Putamen (tissue), 1 donor: Measurements from ENCODE around the gene COMMD4.
"Not testable (repeated sequence)": the region's sequence is repeated elsewhere in the genome, so short reads cannot be mapped to it uniquely, and the experiment has no call there.

Experiments used
- DNase-seq: peaks from one replicate; pipeline ENCODE4 v3.0.0-alpha.2; 2016; ENCODE audit warnings: low spot score

Gene COMMD4

DNA sequence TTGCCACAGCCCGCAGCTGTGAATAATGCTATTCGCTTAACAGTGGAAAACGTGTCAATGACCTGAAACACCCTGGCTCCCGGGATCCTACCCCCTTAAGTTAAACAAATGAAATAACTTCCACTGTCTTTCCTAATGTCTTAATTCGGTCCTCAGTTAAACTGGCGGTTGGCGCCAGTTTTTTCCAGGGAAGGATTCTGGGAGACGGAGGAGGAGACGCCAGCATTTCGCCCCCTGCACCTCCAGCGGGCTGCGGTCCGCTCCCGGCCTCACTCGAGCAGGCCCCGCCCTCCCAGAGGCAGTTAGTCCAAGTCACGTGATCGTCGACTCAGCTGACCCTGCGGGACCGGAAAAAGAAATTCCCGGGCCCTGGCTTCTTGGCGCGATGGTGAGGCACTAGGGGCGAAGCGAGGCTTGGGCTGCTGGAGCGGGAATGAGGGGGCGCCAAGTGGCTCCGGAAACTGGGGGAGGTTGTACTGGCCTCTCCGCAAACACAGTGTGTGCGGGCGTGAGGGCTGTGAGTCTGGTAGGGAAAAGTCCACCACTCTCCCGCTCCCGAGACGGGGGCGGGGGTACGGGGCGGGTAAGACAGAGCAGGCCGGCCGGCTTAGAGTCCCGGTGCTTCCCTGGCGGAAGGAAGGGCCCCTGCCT, at the start of gene COMMD4:
TSS of gene COMMD4 (plus strand) at position 359 of the 651 bp plus-strand sequence. CDS start at position 386, 27 bp downstream.
- peak; percentile 96 for DNase-seq

DNA sequence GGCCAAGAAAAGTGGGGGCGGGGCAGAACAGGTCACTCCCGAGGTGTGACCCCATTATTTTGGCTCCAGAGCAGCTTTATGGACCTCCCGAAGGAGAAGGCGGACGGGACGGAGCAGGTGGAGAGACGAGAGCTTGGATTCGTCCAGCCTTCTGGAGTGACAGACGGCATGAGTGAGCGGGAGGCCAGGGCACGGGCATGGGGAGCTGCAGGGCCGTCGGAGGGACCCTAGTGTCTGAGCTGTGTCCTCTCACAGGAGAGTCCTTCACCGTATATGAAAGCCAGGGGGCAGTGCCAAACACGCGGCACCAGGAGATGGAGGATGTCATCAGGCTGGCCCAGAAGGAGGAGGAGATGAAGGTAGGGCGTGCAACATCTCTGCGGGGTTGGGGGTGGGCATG, 42.2 kb upstream of the COMMD4 start:
- DNase-seq, result not testable (repeated sequence)

DNA sequence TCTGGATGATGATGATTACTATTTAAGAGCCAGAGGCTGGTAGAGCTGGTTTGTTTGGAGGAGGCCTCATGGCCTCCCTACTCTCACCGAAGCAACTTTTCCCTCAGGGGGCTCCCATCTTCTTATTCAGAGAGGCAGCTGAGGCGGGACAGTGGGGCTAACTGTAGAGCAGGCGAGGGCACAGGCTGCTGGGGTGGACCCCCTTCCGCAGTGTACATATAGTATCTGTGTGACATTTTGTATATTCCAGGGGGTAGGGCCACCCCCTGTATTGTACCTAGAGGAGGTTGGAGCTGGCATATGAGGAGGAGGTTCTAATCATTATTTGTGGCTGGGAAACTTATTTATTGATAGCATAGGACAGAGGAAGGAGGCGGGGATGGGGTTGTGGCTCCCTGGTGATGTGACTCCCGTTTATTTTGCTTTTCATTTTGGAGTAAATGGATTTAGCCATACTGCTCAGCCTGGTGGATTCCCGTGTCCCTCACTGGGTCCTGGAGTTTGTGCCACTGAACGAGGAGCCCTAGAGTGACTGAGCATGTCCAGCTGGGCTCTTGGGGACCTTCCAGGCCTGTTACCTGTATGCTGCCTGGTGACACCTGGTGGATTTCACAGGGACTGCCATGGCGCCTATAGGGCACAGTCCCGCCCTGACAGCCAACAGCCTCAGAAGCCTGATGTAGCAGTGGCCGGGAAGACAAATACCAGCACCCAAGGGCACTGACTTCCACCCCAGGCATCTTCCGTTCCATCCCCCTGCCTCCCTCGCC, 37.1 kb upstream of the COMMD4 start:
- not testable (repeated sequence) for DNase-seq

DNA sequence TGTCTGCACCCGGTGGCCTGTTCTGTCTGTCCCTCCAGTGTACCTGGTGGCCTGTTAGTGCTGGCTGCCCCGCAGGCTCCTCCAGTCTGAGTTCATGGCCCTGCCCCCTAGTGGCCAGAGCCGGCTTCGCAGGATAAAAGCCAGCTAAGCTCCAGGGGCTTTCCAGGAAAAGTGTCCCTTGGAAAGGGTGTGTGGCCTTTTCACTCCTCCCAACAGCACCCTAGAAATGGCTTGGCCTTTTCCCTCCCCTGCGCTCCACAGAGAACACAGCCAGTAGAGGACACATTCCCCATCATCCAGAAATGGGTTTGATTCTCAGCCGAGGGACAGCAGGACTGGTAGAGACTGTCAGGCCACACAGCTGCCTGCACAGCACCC, 36.6 kb upstream of the COMMD4 start:
- DNase-seq, result not testable (repeated sequence)

DNA sequence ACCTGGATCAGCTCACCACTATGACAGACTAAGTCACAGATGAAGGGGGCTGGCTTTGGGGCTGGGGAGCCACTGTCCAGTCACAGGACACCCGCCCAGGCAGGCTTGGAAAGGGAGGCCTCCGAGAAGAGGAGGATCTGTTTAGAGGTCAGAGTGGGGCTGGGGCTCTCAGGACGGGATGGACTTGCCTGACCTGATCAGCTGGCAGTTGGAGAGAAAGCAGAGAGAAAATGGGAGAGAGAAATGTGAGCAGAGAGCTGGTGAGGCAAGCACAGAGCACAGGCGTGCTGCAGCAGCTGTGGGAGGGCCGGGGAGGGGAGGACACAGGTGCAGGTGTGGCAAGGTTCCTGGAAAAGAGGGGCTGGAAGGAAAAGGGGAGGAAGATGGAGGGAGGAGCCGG, 35.8 kb upstream of the COMMD4 start:
- DNase-seq, result not testable (repeated sequence)

DNA sequence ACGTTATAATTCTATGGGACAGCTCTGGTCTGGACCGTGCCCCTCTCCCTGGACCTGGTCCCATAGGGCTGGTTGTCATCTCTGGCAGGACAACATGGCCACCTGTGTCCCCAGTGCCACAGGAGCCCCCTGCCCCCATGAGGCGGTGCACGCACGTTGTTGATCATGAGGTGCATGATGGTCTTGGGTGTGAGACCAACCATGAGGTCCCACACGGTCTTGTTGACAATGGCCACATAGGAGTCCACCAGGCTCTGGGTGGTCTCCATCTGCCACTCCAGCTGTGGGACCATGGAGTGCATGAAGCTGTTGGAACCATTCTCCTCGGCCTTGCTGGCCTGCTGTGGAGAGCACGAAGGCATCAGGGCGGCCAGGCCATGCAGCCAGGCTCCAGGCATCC, 33.5 kb upstream of the COMMD4 start:
- DNase-seq, result no peak

DNA sequence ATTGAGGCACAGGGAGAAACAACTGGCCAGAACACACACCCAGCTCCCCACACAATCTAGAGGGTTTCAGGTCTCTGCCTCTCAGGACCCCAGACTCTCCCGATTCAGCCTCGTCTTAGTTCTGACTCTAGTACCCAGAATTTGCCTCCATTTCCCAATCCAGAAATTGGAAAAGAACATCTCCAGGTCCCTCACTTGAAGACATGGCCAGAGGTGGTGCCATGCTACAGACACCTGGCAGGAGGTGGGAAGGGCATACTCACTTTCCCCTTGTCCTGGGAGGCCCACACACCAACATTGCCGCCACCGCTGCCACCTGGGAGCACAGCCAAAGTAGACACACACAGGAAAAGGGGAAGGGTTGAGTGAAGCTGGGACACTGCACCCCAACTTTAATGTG, 33.1 kb upstream of the COMMD4 start:
- not testable (repeated sequence) for DNase-seq

DNA sequence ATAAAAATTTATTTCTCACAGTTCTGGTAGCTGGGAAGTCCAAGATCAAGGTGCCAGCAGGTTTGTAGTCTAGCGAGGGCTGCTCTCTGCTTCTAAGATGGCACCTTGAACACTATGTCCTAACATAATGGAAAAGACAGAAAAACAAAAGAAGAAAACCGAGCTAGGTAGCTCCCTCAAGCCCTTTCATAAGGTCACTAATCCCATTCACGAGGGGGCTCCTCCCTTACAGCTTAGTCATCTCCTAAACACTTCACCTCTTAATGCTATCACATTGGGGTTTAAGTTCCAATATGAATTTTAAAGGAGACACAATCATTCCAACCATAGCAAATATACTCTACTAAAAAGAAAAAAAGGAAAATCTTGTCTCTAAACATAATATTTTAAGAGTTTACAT, 29.7 kb upstream of the COMMD4 start:
- no peak for DNase-seq

DNA sequence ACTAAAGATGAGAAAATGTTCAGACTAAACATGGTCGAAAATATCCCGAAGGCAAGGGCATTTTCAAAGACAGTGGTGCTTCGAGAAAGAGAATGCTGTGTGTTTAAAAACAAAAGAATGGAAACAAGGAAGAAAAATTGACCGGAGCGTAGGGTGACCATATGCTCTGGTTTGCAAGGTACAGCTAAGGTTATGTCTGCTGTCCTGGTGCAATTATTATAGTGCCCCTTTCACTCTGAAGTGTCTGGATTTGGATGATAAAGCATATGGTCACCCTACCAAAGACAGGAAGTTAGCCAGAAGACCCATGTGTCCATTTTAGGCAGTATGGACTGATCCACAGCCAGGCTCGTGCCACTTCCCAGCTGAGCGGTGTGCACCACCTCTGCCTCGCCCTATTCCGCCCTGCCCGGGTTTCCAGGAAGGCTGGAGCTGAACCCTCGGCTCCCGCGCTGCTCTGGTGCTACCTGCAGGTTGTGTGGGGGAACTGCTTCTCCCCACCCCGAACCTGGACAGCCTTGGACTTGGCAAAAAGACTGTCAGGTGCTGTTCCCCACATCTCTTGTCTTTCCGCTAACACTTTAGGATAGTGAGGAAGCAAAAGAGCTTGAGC, 28.0 kb upstream of the COMMD4 start:
- DNase-seq, result no peak

DNA sequence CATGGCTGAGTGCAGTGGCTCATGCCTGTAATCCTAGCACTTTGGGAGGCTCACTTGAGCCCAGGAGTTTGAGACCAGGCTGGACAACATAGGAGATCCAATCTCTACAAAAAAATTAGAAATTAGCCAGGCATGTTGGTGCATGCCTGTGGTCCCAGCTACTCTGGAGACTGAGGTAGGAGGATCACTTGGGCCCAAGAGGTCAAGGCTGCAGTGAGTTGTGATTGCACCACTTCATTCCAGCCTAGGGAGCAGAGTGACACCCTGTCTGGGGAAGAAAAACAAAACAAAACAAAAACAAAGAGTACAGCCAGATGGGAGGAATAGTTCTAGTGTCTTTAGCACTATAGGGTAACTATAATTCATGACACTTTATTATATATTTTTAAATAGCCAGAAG, 26.2 kb upstream of the COMMD4 start:
- DNase-seq, result no peak

DNA sequence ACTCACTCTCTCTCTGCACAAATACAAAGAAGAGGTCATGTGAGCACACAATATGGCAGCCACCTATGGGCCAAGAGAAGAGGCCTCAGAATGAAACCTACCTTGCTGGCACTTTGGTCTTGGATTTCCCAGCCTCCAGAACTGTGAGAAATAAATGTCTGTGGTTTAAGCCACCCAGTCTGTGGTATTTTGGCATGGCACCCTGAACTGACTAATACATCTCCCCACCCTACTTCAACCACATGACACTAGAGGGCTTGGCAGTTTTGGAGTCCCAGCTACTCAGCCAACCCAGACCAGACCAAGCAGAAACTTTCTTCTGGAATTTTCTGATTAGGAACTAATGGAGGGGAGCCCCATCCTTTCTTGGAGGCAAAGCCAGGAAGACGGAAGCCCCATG, 23.3 kb upstream of the COMMD4 start:
- DNase-seq, result not testable (repeated sequence)

DNA sequence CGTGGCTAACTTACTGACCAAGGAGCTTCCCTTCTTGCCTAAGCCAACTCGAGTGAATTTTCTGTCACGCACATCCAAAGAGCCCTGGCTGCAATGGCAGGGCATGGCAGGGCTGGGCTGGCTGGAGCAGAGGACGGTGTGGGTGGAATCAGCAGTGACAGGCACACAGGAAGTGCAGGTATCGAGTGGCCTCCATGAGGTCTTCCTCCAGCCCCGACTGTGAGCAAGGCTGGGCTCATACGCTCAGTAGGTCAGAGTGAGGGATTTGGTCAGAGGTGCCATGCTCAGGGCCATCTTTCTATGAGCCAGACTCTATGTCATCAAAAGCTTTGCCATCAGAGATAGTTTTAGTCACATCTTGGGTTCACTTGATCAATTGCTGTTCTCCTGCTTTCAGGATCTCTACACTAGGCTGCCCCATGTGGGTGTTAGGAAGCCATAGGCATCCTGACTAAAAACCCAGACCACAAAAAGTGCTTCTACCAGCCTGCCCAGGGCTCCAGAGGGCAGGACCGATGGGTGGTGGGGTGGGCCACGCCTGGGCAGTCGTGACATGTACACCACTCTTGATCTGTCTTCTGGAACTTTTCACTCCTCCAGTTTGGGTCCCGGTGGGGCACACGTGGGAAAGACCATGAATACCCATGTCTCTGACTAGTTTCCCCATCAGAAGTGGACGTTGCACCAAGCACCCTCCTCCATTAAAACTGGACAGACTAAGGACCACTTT, 22.6 kb upstream of the COMMD4 start:
- no peak for DNase-seq

DNA sequence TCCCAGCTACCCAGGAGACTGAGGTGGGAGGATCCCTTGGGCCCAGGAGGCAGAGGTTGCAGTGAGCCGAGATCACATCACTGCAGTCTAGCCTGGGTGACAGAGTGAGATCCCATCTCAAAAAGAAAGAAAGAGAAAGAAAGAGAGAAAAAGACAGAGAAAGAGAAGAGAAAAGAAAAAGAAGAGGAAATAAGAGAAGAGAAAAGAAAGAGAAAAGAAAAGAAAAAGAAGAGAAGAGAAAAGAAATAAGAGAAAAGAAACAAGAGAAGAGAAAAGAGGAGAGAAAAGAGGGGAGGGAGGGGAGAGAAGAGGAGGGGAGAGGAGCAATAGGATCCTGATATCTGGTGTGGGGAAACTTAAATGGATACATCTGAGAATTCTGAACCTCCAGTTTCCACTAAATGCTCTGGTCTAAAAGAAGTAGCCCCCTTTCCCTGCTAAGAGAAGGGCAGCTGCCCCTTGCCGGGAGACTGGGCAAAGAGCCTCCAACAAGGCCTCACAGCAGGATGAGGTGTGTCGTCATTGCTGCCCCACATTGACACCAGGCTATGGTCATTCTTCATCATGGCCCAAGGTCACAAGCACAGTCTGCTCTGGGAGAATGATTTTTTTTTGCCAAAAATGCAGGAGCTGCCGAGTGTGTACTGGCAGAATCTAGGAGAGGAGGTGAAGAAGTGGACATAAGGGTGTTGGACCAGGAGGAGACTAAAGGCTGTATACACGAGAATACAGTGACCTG, 21.1 kb upstream of the COMMD4 start:
- no peak for DNase-seq

DNA sequence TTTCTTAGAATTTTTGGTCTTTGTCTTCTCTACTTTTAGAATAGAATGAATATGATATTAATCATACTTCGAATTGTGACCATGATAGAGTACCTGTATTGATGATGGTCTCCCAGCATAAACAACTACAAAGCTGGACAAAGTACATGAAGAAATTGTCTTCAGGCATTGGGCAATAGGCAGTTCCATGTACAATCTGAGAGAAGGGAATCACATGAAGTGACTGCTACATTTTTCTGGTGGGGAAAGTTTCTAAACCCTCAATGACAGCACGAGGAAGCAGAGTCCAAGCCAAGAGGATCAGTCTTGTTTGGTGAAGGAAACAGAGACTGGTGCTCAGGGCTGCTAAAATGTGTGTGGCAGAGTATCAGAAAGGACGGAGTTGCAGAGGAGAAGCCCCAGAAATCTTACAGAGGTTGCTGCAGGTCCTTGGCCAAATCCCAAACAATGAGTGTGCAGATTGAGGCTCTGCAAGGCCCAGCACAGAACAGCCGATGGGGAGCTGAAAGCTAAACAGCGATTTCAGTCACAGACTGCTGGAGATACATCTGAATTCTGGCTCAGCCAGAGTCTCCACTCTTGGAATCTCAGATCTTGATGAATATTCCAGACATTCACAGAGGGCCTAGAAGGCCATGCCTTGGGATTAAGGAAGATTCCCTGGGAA, 16.5 kb upstream of the COMMD4 start:
- DNase-seq, result not testable (repeated sequence)

DNA sequence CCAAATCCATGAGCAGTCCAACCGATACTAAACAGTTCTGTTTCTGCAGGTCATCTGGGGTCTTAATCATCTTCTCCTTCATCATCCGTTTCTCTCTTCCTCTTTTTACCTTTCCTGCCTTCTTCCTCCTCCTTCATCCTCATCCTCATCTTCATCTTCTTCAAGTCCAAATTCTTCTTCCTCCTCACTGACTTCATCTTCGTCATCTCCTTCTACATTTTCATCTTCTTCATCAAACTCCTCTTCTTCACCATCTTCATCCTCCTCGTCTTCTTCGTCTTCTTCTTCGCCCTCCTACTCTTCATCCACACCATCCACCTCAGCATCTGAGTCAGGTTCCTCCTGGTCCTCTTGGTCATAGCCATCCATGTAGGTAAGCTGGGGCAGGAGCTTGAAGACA, 14.2 kb upstream of the COMMD4 start:
- DNase-seq, result no peak

DNA sequence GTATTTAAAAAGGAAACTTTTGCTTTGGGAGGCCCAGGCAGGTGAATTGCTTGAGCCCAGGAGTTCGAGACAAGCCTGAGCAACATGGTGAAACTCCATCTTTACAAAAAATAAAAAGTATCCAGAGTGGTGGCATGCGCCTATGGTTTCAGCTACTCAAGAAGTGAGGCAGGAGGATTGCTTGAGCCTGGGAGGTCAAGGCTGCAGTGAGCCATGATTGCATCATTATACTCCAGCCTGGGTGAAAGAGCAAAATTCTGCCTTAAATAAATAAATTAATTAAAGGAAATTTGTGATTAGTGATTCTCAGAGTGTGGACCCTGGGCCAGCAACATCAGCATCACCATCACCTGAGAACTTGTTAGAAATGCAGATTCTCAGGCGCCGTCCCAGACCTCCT, 9.9 kb upstream of the COMMD4 start:
- DNase-seq, result no peak

DNA sequence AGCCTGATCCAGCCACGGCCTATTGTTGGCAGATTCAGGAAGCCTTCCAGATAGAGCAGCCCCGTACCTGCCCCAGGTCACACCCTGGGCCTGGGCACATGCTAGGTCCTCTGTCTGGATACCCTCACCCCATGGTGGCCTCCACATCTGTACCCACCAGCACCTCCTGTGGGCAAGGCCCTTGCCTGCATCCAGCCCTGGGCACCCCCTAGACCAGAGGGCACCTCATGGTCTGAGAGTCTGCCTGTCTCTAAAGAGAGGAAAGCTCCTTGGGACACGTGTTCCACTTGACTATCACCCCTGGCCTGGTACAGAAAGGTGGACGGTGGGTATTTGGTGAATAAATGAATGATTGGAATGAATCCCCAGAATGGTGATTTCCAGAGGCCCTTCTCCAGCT, 8.9 kb upstream of the COMMD4 start:
- no peak for DNase-seq

DNA sequence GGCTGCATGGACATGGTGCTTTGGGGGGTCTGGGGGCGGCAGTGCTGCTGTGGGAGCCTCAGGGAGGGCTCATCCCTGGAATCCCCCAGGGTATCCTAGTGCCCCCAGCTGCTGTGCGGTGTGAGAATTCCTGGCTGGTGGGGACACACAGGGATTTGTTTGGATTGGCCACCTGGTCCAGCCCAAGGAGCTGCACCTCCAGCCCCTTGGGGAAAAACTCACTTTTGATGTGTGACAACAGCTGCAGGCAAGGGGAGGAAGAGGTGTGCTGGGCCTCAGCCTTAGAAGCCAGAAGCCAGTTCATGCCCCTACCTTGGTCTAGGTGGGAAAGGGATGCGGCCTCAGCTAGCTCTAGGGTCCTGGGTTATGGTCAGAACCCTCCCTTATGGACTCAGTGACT, 8.4 kb upstream of the COMMD4 start:
- no peak for DNase-seq

DNA sequence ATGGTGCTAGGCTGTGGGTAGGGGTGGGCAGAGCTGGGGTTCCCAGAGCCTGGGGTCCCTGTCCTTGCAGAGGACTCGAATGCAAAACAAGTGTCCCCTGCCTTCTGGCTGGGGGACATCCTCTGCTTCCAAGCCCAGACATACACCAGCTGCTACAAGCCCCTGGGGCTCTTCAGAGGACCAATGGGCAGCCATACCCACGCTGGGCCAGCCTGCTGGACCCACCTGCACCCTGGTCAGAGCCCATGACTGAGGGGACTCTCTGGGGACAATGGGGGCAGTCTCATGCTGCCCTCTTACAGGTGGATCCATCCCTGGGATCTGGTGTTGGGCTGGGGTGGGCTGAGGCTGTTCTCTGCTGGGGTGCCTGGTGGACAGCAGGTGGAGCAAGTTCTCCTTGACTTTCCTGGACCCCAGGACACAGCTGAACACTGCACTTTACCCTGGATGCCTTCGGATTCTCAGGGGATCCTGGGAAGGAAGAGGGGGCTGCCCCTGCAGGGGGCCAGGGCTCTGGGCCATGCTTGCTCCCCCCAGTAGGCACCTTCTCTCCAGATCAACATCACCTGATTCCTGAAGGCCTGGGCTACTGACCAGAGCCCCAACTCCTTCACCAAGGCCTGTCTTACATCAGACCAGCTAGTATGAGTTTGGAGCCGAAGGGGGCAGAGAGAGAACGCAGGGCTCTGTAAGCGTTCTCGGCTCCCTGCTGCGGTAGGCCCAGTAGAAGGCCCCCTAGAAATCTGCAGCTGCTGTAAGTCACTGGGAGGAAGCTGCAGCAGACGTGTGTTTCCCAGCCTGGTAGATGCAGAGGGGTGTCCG, 7.2 kb upstream of the COMMD4 start:
- DNase-seq, result no peak

DNA sequence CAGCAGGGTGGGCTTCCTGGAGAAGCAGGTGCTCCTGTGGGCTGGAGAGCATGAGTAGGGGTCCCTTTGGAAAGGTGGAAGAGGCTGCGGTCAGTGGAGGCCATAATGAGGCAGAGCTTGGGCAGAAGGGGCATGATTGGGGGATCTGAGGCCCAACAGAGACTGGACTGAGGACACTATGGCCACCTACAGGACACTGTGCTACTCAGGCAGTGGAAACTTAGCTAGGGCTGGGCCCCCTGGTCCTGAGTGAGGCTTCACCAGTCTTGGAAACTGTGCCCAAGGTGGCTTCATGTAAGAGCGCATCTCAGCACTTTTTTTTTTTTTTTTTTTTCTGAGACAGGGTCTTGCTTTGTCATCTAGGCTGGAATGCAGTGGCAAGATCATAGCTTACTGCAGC, 6.3 kb upstream of the COMMD4 start:
- DNase-seq, result no peak
